Left hindlimb (tissue), 1 donor: Measurements from ENCODE around the gene TNIK.

Source experiments
- DNase-seq: peaks from one replicate; pipeline ENCODE4 v3.0.0-alpha.2; 2018

Gene TNIK

GRCh38 chr3:171181907-171182690 lies 278.1 kb downstream of the TNIK start:
- no peak for DNase-seq

DNA sequence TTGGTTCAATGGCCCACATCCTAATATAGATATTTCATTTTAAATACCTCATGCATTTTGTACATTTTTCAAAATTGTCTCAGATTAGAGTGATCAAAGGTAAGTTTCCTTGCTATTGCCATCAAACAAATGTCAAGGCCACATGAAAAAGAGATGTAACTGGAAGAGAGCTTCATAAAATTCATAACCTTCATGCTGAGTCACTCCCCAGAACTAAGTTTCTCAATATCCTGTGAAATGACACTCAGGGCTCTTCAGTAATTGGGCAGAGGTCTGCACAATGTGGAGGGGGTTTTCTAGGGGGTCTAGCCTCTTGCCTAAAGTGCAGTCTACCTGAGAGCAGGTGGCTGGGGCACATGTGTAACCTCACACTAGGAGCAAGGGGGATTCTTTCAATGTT lies 281.5 kb downstream of the TNIK start:
- no peak for DNase-seq

GRCh38 chr3:171177553-171177952 lies 282.7 kb downstream of the TNIK start:
- no peak for DNase-seq

DNA sequence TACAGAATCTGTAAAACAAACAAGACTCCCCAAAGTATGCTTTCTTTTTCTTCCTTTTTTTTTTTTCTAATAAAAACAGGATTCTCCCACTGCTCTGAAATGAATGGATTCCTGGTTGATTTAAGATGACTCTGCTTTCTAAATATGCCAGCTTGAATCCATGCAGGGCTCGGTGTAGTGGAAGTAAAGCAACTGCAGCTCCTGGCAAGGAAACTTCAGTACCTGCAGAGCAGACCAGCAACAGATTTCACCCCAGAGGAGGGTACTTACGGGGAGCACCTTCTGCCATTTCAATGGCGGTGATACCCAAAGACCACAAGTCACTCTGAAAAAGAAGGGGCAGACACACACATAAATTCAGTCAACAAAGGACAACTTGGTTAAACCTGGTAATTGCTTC lies 283.1 kb downstream of the TNIK start:
- DNase-seq = no peak

DNA sequence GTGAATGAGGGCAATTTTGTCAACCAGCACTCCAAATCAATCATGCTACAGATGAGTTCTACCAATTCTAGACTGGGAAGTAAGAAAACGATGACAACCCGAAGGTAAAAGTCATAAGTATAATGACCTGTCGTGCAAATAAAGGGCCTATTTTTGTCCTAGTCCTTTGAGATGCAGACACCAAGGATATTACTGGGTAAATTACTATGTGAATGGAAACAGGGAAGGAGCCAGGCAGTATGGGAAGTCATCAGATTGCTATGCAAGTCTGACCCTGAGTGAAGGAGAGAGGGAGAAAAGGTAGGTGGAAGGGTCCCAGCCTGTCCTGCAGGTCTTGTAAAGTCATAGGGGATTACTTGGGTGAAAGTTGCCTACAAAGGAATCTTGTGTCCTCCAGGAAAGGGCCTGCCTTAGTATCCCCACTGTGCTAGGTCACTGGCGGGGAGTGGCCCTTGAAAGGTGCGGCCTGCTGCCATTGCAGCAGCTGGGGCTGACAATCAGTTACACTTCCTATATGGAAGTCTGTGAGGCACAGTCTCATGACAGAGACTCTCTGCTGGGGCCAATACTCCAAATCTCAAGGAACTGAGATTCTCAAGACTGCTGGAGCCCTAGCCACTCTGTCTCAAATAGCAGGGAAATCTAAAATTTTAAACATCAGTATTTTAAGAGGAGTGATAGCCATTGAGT lies 283.8 kb downstream of the TNIK start:
- DNase-seq = no peak

GRCh38 chr3:171175741-171176234 lies 284.4 kb downstream of the TNIK start:
- no peak for DNase-seq

DNA sequence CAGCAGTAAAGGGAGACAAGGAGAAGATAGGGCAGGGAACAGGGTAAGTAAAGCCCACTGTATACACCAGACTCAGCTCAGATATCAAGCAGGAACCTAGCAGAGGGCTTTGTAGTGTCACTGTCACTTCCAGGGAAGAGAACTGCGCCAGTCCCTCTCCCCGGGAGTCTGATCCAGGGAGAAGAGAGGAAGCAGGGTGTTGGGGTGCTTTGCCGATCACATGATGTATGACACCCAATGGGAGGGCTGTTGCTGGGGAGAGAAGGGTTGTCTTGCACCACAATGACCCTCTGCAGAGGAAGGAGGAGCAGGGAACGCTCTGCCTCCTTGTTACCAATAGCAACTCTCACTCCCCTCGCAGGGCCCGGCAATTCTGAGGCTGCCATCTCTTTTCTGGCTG lies 286.5 kb downstream of the TNIK start:
- no peak for DNase-seq

DNA sequence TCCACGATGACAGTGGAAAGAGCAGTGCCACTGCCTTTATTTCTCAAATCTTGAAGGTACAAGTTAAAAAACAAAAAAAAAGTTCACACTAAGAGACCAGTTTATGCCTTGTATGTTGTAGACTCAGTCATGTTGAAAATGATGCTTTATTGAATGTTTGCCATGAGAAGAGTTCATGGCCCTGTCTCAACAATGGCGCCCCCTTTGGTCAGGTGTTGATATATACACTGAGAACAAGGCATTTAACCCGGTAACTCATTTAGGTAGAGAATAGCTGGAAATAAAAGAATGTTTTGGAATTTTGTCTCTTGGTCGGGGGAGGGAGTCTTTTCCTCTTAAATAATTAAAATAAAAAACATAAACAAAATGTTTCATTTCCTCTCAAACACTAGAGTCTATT lies 288.1 kb downstream of the TNIK start:
- no peak for DNase-seq

- no peak for DNase-seq
Measured at GRCh38 chr3:171169866-171170265, 290.3 kb downstream of the TNIK start.

DNA sequence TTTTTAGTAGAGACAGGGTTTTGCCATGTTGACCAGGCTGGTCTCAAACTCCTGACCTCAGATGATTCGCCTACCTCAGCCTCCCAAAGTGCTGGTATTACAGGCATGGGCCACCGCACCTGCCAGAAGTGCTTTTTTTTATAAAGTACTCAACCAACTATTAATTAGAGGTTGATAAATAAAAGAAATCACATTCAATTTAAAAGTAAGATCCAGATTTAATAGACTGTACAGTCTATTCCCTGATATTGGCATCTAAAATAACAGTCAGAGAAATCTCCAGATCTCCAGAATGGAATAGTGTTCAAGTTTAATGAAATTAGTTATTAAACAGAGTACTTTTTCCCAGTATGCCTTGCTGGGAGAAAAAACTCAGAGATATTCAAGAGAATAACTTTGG lies 290.8 kb downstream of the TNIK start:
- no peak for DNase-seq

GRCh38 chr3:171168551-171168950 lies 291.7 kb downstream of the TNIK start:
- DNase-seq = no peak

DNA sequence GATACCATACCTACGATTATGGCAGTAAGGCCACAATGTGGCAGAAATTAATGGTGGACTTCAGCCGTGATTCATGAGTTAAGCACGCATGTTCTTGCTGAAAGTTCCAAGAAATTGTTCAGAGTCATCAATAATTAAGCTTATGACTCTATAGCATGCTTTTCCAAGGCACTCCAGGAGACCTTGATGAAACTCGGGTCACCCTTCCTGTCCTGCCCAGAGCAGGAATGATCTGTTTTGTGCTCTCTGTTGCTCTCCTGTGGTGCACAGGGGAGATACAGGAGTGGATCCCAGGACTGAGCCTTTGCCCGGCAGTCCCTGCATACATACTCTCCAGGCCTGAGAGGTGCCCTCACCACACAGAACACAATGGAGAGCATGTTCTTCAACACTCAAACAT lies 292.1 kb downstream of the TNIK start:
- DNase-seq = no peak

DNA sequence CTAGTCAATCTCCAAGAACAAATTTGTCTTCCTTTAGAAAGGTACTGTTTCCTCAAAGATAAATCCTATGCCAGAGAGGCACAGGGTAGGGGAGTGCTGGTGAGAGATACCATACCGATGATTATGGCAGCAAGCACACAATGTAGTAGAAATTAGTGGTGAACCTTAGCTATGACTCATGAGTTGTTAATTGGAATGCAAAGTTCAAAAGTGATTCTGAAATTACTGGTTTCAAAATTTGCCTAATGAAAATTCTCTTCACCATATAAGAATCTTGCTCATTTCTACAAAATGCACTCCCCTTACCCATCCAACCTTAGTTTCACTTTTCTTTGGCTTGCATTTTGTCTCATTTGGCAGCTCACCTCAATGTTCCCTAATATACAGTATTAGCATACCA lies 294.2 kb downstream of the TNIK start:
- DNase-seq = no peak

- no peak for DNase-seq
Measured at GRCh38 chr3:171165499-171165921, 294.7 kb downstream of the TNIK start.

- DNase-seq = no peak
Measured at GRCh38 chr3:171164067-171164465, 296.1 kb downstream of the TNIK start.

- no peak for DNase-seq
Measured at GRCh38 chr3:171163101-171164066, 296.8 kb downstream of the TNIK start.

DNA sequence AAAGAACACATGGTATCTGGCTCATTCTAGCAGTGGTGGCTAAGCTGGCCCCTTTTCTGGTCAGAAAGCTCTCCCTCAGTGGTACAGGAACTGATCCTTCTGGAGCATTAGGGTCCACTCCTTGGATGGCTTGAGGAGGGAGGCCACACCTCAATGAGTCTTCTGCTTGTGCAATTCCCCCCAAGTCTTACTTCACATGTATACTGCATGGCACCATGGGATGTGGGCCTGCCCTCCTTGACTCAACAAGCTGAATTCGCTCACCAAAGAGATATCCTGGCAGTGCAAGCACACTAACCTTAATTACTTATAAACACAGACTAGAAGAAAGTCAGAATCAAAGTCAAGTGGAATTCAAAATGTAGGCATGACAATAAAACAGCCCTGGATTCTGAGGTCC lies 299.9 kb downstream of the TNIK start:
- no peak for DNase-seq

DNA sequence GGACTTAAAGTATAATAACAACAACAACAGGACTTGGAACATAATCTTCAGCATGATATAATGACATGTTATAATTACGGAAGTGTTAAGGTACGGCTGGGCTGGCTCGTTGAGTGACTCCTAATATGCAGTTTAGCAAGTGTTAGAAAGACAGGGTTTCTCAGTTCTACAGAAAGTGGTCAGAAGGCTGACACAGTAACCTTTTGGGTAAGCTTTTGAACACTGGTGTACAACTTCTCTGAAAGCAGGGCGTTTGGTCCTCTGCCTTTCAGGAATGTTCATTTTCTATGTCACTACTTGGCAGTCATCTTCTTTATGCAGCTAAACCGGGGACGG lies 300.4 kb downstream of the TNIK start:
- DNase-seq = no peak

- DNase-seq = no peak
Measured at GRCh38 chr3:171159024-171159821, 301.0 kb downstream of the TNIK start.

- no peak for DNase-seq
Measured at GRCh38 chr3:171157980-171158379, 302.2 kb downstream of the TNIK start.

DNA sequence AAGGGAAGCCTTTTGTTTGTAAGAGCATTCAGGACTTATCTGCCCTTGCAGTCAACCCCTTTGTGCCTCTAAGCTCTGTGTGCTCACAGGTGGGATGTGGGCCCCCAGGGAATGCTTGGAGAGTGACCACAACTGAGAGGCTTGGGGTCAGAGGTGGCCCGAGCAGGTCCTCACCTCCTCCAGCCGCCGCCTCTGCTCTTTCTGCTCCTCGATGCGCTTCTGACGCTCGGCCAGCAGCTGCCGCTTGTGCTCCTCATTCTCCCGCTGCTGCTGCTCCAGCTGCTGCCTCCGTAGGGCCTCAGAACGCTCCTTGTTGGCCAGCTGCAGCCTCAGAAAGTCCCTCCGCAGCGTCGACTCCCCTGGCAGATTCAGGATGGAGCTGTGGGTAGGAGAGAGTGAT lies 302.9 kb downstream of the TNIK start:
- peak; percentile 50 for DNase-seq

GRCh38 chr3:171156401-171157010 lies 303.7 kb downstream of the TNIK start:
- DNase-seq = no peak
